HG03565 (cell line): ENCODE results near the gene CCDC187.

Experiments
- ATAC-seq: cut with Tn5 transposase; IDR thresholded peaks from one replicate; pipeline ENCODE4 v1.9.1; 2021; ENCODE audit warnings: mild to moderate bottlenecking, moderate library complexity; ENCODE audit not compliant: unreplicated experiment

Gene CCDC187

DNA sequence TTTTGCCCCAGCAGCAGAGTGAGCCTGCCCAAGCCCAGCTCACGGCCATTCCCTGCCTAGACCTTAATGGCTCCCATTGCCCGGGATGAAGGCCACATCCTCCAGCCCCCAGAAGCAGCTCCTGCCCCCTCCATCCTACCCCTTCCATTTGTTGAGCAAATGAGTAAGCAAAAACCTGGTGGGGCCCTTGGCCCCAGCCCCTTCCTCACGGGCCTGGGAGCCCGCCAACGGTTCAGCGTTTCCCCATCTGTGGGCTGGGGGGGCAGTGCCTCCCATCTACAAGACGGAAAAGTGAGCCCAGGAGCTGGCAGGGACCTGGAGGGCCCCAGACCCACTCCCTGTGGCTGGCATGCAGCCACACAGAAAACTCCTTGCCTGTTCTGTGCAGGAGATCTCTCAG lies 4.4 kb downstream of the CCDC187 start:
- no peak for ATAC-seq

DNA sequence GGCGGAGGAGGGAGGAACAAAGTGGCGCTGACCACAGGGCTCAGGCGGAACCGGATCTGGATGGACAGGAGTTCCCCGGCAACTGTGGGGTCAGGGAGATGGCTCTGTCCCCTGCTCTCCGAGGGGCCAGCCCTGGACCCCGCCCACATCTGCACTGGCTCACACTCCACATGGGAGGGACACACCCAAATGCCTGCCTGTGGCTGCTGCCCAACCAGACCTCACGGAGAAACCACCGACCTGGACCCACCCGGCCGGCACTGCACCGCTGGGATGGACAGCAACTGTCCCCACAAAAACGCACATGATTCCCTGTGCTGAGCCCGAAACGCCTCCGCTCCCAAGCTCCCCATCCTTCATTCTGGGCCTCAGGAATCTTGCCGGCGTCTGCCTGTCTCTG lies 4.8 kb downstream of the CCDC187 start:
- no peak for ATAC-seq

GRCh38 chr9:136297766-136298735 lies 5.8 kb downstream of the CCDC187 start:
- no peak for ATAC-seq

DNA sequence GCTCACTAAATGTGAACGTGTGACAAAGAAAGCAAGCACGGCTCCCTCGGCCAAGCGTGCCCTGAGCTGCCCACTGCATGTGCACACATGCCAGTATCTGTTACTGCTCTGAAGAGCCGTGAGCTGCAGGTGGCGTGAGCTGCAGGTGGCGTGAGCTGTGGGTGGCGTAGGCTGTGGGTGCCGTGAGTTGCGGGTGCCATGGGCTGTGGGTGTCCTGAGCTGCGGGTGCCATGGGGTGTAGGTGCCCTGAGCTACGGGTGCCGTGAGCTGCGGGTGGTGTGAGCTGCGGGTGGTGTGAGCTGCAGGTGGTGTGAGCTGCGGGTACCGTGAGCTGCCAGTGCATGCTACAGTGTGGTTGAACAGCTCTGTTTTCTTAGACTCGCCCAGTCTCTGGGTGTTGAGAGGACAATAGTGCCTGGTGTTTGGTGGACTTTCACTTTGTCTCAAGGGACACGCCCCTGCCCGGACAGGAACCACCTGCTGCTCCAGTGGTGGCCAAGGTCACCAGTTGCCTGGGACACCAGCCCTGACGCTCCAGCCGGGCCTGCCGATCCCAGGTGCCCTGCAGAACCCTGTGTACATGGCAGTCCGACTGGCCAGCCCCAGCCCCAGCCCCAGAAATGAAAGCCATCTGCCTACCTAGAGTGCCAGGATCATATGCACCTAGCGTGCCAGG lies 6.7 kb downstream of the CCDC187 start:
- ATAC-seq, result no peak

- ATAC-seq, result no peak
Observed at GRCh38 chr9:136296434-136297015, 7.4 kb downstream of the CCDC187 start.

GRCh38 chr9:136295542-136296433 lies 8.1 kb downstream of the CCDC187 start:
- no peak for ATAC-seq

- no peak for ATAC-seq
Observed at GRCh38 chr9:136295055-136295454, 8.8 kb downstream of the CCDC187 start.

DNA sequence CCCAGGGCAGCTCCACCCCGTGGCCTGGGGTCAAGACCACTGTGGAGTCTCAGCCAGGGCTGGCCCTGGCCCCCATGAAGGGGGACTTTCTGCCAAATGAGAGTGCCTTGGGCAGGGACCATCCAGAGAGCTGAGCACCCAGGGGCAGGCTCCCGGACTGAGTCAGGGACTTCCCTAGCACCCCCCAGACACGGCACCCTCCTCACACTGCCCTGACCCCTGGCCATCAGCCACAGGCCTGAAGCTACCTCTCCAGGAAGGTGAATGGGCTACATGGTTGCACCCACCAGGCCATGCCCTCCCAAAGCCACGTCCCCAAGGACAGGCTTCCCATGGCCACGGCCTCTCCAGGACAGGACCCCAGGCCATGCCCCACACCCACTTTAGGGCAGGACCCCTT lies 9.5 kb downstream of the CCDC187 start:
- no peak for ATAC-seq

DNA sequence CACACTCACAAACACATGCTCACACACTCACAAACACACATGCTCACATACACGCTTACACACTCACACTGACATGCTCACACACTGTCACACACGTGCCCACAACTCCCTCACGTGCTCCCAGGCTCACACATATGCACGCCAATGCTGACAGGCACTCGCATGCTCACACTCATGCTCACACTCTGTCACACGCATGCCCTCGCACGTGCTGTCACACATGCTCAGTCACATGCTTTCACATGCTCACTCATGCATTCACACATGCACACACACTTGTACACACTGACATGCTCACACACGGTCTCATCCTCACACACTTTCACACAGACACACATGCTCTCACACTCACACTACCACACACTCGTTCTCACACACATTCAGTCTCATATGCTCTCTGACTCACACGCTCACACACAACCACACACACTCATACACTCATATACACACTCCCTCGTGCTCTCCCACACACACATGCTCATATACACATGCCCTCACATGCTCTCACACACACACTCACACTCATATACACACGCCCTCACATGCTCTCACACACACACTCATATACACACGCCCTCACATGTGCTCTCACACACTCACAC lies 10.3 kb downstream of the CCDC187 start:
- no peak for ATAC-seq

DNA sequence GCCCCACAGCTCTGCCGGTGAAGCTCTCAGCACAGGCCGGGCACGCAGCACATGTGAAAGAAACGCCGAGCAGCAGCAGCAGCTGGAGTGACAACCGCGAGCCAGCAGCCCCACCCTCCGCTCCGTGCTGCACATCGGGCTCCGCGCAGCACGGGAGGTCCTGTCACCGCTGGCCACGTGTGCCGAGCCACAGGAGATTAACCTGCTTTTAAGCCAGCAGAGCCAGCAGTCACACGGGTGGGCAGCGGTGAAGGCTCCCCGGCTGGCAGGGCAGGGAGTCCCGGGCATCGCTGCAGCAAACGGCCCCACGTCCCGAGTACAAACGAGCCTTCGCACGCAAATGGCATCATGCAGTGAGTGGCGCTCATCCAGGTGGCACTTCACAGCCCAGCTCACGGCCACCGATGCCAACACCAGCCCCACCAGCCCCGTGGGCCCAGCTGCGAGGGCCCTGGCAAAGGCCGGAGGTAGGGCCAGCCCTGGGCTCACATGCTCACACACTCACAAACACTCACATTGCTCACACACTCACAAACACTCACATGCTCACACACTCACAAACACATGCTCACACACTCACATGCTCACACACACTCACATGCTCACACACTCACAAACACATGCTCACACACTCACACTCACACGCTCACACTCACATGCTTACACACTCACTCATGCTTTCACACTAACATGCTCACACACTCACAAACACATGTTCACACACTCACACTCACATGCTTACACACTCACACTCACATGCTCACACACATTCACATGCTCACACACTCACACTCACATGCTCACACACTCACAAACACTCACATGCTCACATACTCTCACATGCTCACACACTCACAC lies 11.1 kb downstream of the CCDC187 start:
- no peak for ATAC-seq

DNA sequence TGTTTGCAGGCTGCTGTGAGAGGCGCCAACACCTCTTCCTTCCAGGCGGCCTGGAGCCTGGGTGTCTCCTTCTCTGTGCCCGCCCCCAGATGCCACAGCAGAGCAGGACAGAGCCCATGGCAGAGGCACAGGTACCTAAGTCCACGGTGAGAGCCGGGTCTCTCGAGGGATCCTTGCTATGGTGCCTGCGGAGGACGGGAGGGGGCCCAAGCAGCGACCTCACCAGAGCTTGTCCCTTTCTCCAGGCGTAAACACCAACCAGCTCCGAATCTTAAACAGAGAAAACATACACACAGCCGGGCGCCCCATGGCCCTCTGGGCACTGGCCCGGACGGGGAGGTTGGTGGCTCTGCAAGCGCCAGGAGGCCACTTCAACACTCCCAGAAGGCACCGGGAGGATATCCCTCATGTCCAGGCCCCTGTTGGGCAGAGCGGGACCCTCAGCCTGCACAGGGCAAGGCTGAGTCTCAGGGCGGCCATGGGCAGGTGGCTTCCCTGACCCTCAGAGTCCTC lies 11.8 kb downstream of the CCDC187 start:
- no peak for ATAC-seq

- ATAC-seq, result no peak
Observed at GRCh38 chr9:136291306-136292025, 12.4 kb downstream of the CCDC187 start.

- no peak for ATAC-seq
Observed at GRCh38 chr9:136290508-136291000, 13.3 kb downstream of the CCDC187 start.

DNA sequence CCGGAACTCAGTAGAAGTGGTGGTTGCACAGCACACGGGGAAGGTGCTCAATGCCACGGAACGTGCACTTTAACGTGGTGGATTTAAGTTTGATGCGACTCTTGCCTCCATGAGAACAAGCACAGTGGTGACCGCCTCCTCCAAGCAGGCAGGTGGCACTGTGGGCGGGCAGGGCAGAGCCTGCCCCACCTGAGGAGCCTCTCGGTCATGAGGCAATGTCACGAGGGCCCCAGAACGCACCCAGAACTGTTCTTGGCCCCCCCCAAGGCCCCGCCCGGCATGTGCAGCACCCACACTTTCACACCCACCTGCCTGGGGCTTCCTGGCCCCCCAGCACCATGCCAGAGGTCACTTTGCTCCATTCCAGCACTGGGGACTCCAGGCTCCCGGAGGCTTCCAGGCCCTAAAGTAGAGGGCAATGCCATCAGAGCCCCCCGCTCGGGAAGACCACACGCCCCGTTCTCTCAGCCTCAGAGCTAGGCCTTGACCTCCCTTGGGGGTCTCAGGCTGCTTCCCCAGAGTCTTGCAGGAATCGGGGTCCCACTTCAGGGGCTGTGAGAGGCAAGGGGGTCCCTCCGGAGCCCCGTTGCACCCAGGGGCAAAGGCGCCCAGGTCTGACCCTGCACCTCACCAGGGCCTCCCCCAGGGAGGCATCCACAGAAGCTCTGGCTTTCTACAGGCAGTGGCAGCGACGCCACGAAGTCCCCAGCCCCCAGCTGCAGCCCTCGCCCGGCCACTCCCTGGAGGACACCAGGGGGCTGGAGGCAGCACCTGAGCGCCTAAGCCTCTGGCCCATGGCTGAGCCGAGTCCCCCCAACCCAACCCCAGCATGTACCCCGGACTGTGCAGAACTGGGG lies 14.0 kb downstream of the CCDC187 start:
- ATAC-seq, result no peak

DNA sequence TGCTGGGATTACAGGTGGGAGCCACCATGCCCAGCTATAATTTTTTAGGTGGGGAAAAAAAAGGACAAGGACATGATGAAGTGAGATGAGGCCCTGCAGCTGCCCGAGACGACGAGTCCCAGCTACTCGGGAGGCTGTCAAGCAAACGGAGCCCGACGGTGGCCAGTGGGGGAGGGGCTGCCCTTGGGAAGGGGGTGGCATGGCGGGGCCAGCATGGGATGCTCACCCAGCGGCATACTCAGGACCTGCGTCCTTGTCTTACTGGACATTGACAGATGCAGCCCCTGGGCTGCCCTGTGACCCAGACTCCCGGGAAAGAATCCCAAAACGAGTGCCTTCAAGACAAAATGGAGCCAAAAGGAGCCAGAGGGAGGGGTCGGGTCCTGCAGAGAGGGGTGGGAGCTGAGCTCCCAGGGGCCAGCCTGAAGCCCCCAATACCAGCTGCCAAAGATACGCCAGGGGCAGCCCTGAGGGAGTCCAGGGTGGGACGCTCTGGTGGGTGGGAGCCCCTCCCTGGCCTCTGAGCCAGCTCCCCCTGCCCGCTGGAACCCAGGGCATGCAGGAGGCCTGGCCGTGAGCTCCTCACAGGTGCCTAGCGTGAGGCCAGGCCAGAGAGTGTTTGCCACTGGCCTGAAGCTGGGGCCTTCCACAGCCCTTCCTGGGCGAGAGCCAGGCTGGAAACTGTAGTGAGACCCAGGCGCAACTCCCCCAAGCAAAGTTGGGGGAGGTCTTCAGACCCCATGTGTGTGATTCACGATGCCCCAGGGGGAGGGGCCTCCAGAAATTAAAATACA lies 15.7 kb downstream of the CCDC187 start:
- no peak for ATAC-seq

GRCh38 chr9:136286987-136287379 lies 16.9 kb downstream of the CCDC187 start:
- no peak for ATAC-seq
